Astrocyte (in vitro differentiated cells and primary cell): ENCODE measurements around the gene TSBP1. TPM values are rescaled to one million over a fixed set of nuclear protein-coding genes. Genes with fewer than 3 reads are reported as not detected.

ENCODE experiments used
- DNase-seq: peaks from one replicate; pipeline ENCODE4 v3.0.0-alpha.2; 2010; ENCODE audit warnings: low read depth
- FAIRE-seq: peaks from 2 replicates; lab custom pipeline; 2011; peaks lifted over from hg19 to GRCh38; lab: Jason Lieb, UNC
- H2AFZ ChIP-seq: 2 replicates; pipeline ENCODE4 v1.6.0; 2012; ENCODE audit warnings: low read depth, low read length, inconsistent platforms
- H3K27ac ChIP-seq: 2 replicates; pipeline ENCODE4 v1.5.1; 2011; ENCODE audit warnings: low read depth, low read length, inconsistent platforms
- H3K27me3 ChIP-seq: 2 replicates; pipeline ENCODE4 v1.6.0; 2011; ENCODE audit warnings: low read length, inconsistent platforms; ENCODE audit not compliant: insufficient read depth
- H3K36me3 ChIP-seq: 2 replicates; pipeline ENCODE4 v1.5.1; 2011; ENCODE audit warnings: low read length, inconsistent platforms; ENCODE audit not compliant: insufficient read depth
- H3K4me1 ChIP-seq: 2 replicates; pipeline ENCODE4 v1.5.1; 2011; ENCODE audit warnings: low read length, inconsistent platforms; ENCODE audit not compliant: insufficient read depth
- H3K4me2 ChIP-seq: 2 replicates; pipeline ENCODE4 v1.6.0; 2012; ENCODE audit warnings: low read length, inconsistent platforms
- H3K4me3 ChIP-seq: 2 replicates; pipeline ENCODE4 v1.5.1; 2011; ENCODE audit warnings: low read depth, mild to moderate bottlenecking, low read length, inconsistent platforms; ENCODE audit not compliant: insufficient read depth
- H3K79me2 ChIP-seq: 2 replicates; pipeline ENCODE4 v1.6.0; 2012; ENCODE audit warnings: mild to moderate bottlenecking, low read length, inconsistent platforms; ENCODE audit not compliant: insufficient read depth
- H3K9ac ChIP-seq: 2 replicates; pipeline ENCODE4 v1.6.0; 2012; ENCODE audit warnings: mild to moderate bottlenecking, low read length, inconsistent platforms
- H3K9me3 ChIP-seq: 2 replicates; pipeline ENCODE4 v1.5.1; 2012; ENCODE audit warnings: low read depth, mild to moderate bottlenecking, low read length, inconsistent platforms; ENCODE audit not compliant: insufficient read depth
- H4K20me1 ChIP-seq: 2 replicates; pipeline ENCODE4 v1.6.0; 2012; ENCODE audit warnings: low read length, inconsistent platforms; ENCODE audit not compliant: insufficient read depth
- H3K27ac Mint-ChIP-seq: one replicate; pipeline ENCODE4 v1.8.0; 2021; ENCODE audit warnings: mild to moderate bottlenecking, mixed read lengths; ENCODE audit not compliant: unreplicated experiment
- H3K27me3 Mint-ChIP-seq: one replicate; pipeline ENCODE4 v1.8.0; 2021; ENCODE audit warnings: low read depth, mixed read lengths; ENCODE audit not compliant: unreplicated experiment
- H3K36me3 Mint-ChIP-seq: one replicate; pipeline ENCODE4 v1.8.0; 2021; ENCODE audit warnings: low read depth, mixed read lengths; ENCODE audit not compliant: unreplicated experiment
- H3K4me1 Mint-ChIP-seq: one replicate; pipeline ENCODE4 v1.8.0; 2021; ENCODE audit warnings: low read depth, mixed read lengths; ENCODE audit not compliant: unreplicated experiment
- H3K4me3 Mint-ChIP-seq: one replicate; pipeline ENCODE4 v1.8.0; 2021; ENCODE audit warnings: mild to moderate bottlenecking, moderate library complexity, mixed read lengths; ENCODE audit not compliant: unreplicated experiment
- H3K9me3 Mint-ChIP-seq: one replicate; pipeline ENCODE4 v1.8.0; 2021; ENCODE audit warnings: mild to moderate bottlenecking, mixed read lengths; ENCODE audit not compliant: unreplicated experiment
- CTCF ChIP-seq: IDR thresholded peaks from 2 replicates; pipeline ENCODE4 v1.5.1; 2011; ENCODE audit warnings: low read depth, mild to moderate bottlenecking, inconsistent platforms, low read length, moderate library complexity; ENCODE audit not compliant: insufficient read depth
- EZH2 ChIP-seq: IDR thresholded peaks from 2 replicates; pipeline ENCODE4 v1.6.1; 2012; ENCODE audit warnings: mild to moderate bottlenecking, low read length, inconsistent platforms; ENCODE audit not compliant: insufficient read depth
- total RNA-seq: library from RNA; stranded (reverse); gene quantifications from 2 replicates; pipeline ENCODE4 v1.2.1, GENCODE V29; 2021

Gene TSBP1
- total RNA-seq, 1 donor from 2014 or later: not detected

GRCh38 chr6:32244946-32245398, 126.7 kb downstream of the TSBP1 start:
- peak overlapping the region; percentile 14 for H3K27ac Mint-ChIP-seq

GRCh38 chr6:32244270-32244669, 127.4 kb downstream of the TSBP1 start:
- peaks cover 4% of the 10 kb centered on the region for H3K36me3 Mint-ChIP-seq
- FAIRE-seq: no peak
- TF ChIP-seq CTCF (no peak), EZH2 (no peak)
- peak overlapping the region; percentile 34 for H2AFZ ChIP-seq
- H3K36me3 ChIP-seq: no peaks in the 10 kb centered on the region
- H3K4me2 ChIP-seq: no peak overlapping the region
- peaks cover 3% of the 10 kb centered on the region for H3K9me3 Mint-ChIP-seq
- no peak for DNase-seq
- H3K4me3 Mint-ChIP-seq: no peak overlapping the region
- no peaks in the 10 kb centered on the region for H3K79me2 ChIP-seq
- H4K20me1 ChIP-seq: no peaks in the 10 kb centered on the region
- H3K9me3 ChIP-seq: peaks cover 3% of the 10 kb centered on the region
- no peak overlapping the region for H3K27ac ChIP-seq
- H3K4me1 ChIP-seq: no peaks in the 10 kb centered on the region
- H3K27me3 ChIP-seq: peaks cover 4% of the 10 kb centered on the region
- H3K4me3 ChIP-seq: no peak overlapping the region
- peaks cover 27% of the 10 kb centered on the region for H3K27me3 Mint-ChIP-seq
- no peaks in the 10 kb centered on the region for H3K4me1 Mint-ChIP-seq
- no peak overlapping the region for H3K27ac Mint-ChIP-seq
- H3K9ac ChIP-seq: no peak overlapping the region

More at GRCh38 chr6:32244946-32245398, 126.7 kb downstream of the TSBP1 start:
- FAIRE-seq (no peak), DNase-seq (peak; percentile 40)
- no peak overlapping the region for H3K4me3 ChIP-seq
- no peaks in the 10 kb centered on the region for H4K20me1 ChIP-seq
- H3K36me3 ChIP-seq: no peaks in the 10 kb centered on the region
- H3K4me1 ChIP-seq: no peaks in the 10 kb centered on the region
- no peaks in the 10 kb centered on the region for H3K79me2 ChIP-seq
- peaks cover 3% of the 10 kb centered on the region for H3K9me3 Mint-ChIP-seq
- H3K9ac ChIP-seq: no peak overlapping the region
- no peak overlapping the region for H3K27ac ChIP-seq
- TF ChIP-seq CTCF (peak; percentile 72), EZH2 (no peak)
- no peak overlapping the region for H3K4me3 Mint-ChIP-seq
- H3K27me3 ChIP-seq: peaks cover 4% of the 10 kb centered on the region
- H2AFZ ChIP-seq: peak overlapping the region; percentile 81
- H3K27me3 Mint-ChIP-seq: peaks cover 27% of the 10 kb centered on the region
- H3K4me2 ChIP-seq: peak overlapping the region; percentile 66
- peaks cover 4% of the 10 kb centered on the region for H3K36me3 Mint-ChIP-seq
- H3K9me3 ChIP-seq: peaks cover 4% of the 10 kb centered on the region
- no peaks in the 10 kb centered on the region for H3K4me1 Mint-ChIP-seq

Other genes with a start within 250 kb of the TSBP1 start
- 68.7 and 70.1 TPM in 2 replicates for gene ATF6B, start 243.7 kb downstream of the TSBP1 start, total RNA-seq
- gene FKBPL, start 241.6 kb downstream of the TSBP1 start, total RNA-seq: 5.2 TPM in 2 replicates
- gene PRRT1, start 220.0 kb downstream of the TSBP1 start, total RNA-seq: 0.45 and 0.67 TPM in 2 replicates
- 25.6 and 33.0 TPM in 2 replicates for gene PPT2, start 217.8 kb downstream of the TSBP1 start, total RNA-seq
- gene EGFL8, start 207.3 kb downstream of the TSBP1 start, total RNA-seq: 10.4 and 13.3 TPM in 2 replicates
- 94.8 and 98.1 TPM in 2 replicates for gene AGPAT1, start 195.8 kb downstream of the TSBP1 start, total RNA-seq
- 59.0 and 60.0 TPM in 2 replicates for gene RNF5, start 193.5 kb downstream of the TSBP1 start, total RNA-seq
- 7.5 and 9.9 TPM in 2 replicates for gene AGER, start 187.7 kb downstream of the TSBP1 start, total RNA-seq
- 80.7 and 83.7 TPM in 2 replicates for gene PBX2, start 181.7 kb downstream of the TSBP1 start, total RNA-seq
- 9.6 and 10.2 TPM in 2 replicates for gene GPSM3, start 179.3 kb downstream of the TSBP1 start, total RNA-seq
- 0.57 and 0.60 TPM in 2 replicates for gene NOTCH4, start 147.8 kb downstream of the TSBP1 start, total RNA-seq
- gene BTNL2, start 35.3 kb upstream of the TSBP1 start, total RNA-seq: not detected in 2 replicates
- not detected in 2 replicates for gene HLA-DRA, start 68.0 kb upstream of the TSBP1 start, total RNA-seq
- not detected in 2 replicates for gene HLA-DRB5, start 158.4 kb upstream of the TSBP1 start, total RNA-seq
- gene HLA-DRB1, start 217.9 kb upstream of the TSBP1 start, total RNA-seq: 0.93 and 1.5 TPM in 2 replicates